ENCODE results near the gene RENBP. TPM values are rescaled to one million over a fixed set of nuclear protein-coding genes. Genes with fewer than 3 reads are reported as not detected.
A peak's percentile ranks its signal among the peaks of the same experiment; 100 is the strongest.

Gene RENBP
- polyA plus RNA-seq, 4 donors = 5.1 to 114 (median 21.9) TPM

- peak overlapping the region; percentile 95 to 100 (median 99) for H3K27ac ChIP-seq (ENCODE audit: low read depth in 1 of 3, low read length in 2 of 3)
- 13 to 42% (median 16%) methylated on average over 4 of the region's 4 CpGs for WGBS, 3 donors
- peaks cover 0 to 23% (median 3%) of the 10 kb centered on the region in 3 donors for H3K36me3 ChIP-seq (ENCODE audit: control insufficient read depth in 3 of 3, insufficient read depth in 2 of 3, low read depth in 1 of 3, low read length in 3 of 3)
- no peak for FAIRE-seq
- peaks cover 0 to 33% (median 0%) of the 10 kb centered on the region in 3 donors for H3K4me1 ChIP-seq (ENCODE audit: control insufficient read depth in 3 of 3, insufficient read depth in 2 of 3, low read depth in 1 of 3, low read length in 2 of 3)
- peak in 1 of 2 donors; percentile 43 for DNase-seq
- H3K4me3 ChIP-seq (ENCODE audit: low read depth in 1 of 3, low read length in 3 of 3) = peak overlapping the region; percentile 52 to 71 (median 52)
- no peaks in the 10 kb centered on the region for H3K9me3 ChIP-seq (ENCODE audit: control insufficient read depth in 2 of 2, insufficient read depth in 1 of 2, low read depth in 1 of 2, low read length in 1 of 2)
- H3K27me3 ChIP-seq (ENCODE audit: control insufficient read depth in 3 of 3, insufficient read depth in 3 of 3, low read length in 3 of 3) = no peaks in the 10 kb centered on the region
Measured at GRCh38 chrX:153926552-153926857, 17.9 kb downstream of the RENBP start.

GRCh38 chrX:153925739-153926551, 18.5 kb downstream of the RENBP start, which contains the start of gene ARHGAP4:
ARHGAP4 (minus strand) TSS chrX:153926264; CDS start chrX:153926202, 62 bp downstream.
- no peak for FAIRE-seq

GRCh38 chrX:153925387-153925738, 19.1 kb downstream of the RENBP start:
- Histone ChIP-seq H3K27ac (ENCODE audit: low read depth in 1 of 3, low read length in 2 of 3) (peak overlapping the region in 2 of 3 donors; percentile 41 to 100), H3K27me3 (ENCODE audit: control insufficient read depth in 3 of 3, insufficient read depth in 3 of 3, low read length in 3 of 3) (no peaks in the 10 kb centered on the region), H3K36me3 (ENCODE audit: control insufficient read depth in 3 of 3, insufficient read depth in 2 of 3, low read depth in 1 of 3, low read length in 3 of 3) (peaks cover 0 to 21% (median 0%) of the 10 kb centered on the region in 3 donors), H3K4me3 (ENCODE audit: low read depth in 1 of 3, low read length in 3 of 3) (peak overlapping the region in 2 of 3 donors; percentile 28 to 52), H3K9me3 (ENCODE audit: control insufficient read depth in 2 of 2, insufficient read depth in 1 of 2, low read depth in 1 of 2, low read length in 1 of 2) (no peaks in the 10 kb centered on the region), H3K4me1 (ENCODE audit: control insufficient read depth in 3 of 3, insufficient read depth in 2 of 3, low read depth in 1 of 3, low read length in 2 of 3) (peaks cover 0 to 35% (median 0%) of the 10 kb centered on the region in 3 donors)
- DNase-seq (no peak), FAIRE-seq (no peak)
- 66 to 82% (median 74%) methylated on average over 4 of the region's 4 CpGs for WGBS, 3 donors

More at GRCh38 chrX:153925739-153926551, 18.5 kb downstream of the RENBP start, which contains the start of gene ARHGAP4:
- Histone ChIP-seq H3K4me1 (ENCODE audit: control insufficient read depth in 3 of 3, insufficient read depth in 2 of 3, low read depth in 1 of 3, low read length in 2 of 3) (peaks cover 0 to 35% (median 0%) of the 10 kb centered on the region in 3 donors), H3K27ac (ENCODE audit: low read depth in 1 of 3, low read length in 2 of 3) (peak within 1 kb of the TSS; percentile 95 to 100 (median 99)), H3K27me3 (ENCODE audit: control insufficient read depth in 3 of 3, insufficient read depth in 3 of 3, low read length in 3 of 3) (no peaks in the 10 kb centered on the region), H3K36me3 (ENCODE audit: control insufficient read depth in 3 of 3, insufficient read depth in 2 of 3, low read depth in 1 of 3, low read length in 3 of 3) (peaks cover 0 to 22% (median 0%) of the 10 kb centered on the region in 3 donors), H3K4me3 (ENCODE audit: low read depth in 1 of 3, low read length in 3 of 3) (peak within 1 kb of the TSS; percentile 52 to 71 (median 52)), H3K9me3 (ENCODE audit: control insufficient read depth in 2 of 2, insufficient read depth in 1 of 2, low read depth in 1 of 2, low read length in 1 of 2) (no peaks in the 10 kb centered on the region)
- DNase-seq = peak in 1 of 2 donors; percentile 30
- 10 to 40% (median 31%) methylated on average over 24 to 58 of the region's 59 CpGs for WGBS, 3 donors

GRCh38 chrX:153924149-153924861, 20.1 kb downstream of the RENBP start:
- FAIRE-seq (no peak), DNase-seq (peak; percentile 37 to 51)
- Histone ChIP-seq H3K9me3 (ENCODE audit: control insufficient read depth in 2 of 2, insufficient read depth in 1 of 2, low read depth in 1 of 2, low read length in 1 of 2) (no peaks in the 10 kb centered on the region), H3K36me3 (ENCODE audit: control insufficient read depth in 3 of 3, insufficient read depth in 2 of 3, low read depth in 1 of 3, low read length in 3 of 3) (peaks cover 0 to 14% (median 0%) of the 10 kb centered on the region in 3 donors), H3K4me3 (ENCODE audit: low read depth in 1 of 3, low read length in 3 of 3) (no peak overlapping the region), H3K27ac (ENCODE audit: low read depth in 1 of 3, low read length in 2 of 3) (peak overlapping the region in 2 of 3 donors; percentile 28 to 100), H3K27me3 (ENCODE audit: control insufficient read depth in 3 of 3, insufficient read depth in 3 of 3, low read length in 3 of 3) (no peaks in the 10 kb centered on the region), H3K4me1 (ENCODE audit: control insufficient read depth in 3 of 3, insufficient read depth in 2 of 3, low read depth in 1 of 3, low read length in 2 of 3) (peaks cover 0 to 35% (median 0%) of the 10 kb centered on the region in 3 donors)
- WGBS, 3 donors = 15 to 39% (median 25%) methylated on average over 14 of the region's 14 CpGs

GRCh38 chrX:153922932-153923857, 21.2 kb downstream of the RENBP start:
- 50 to 59% (median 52%) methylated on average over 19 to 25 of the region's 25 CpGs for WGBS, 3 donors
- H3K9me3 ChIP-seq (ENCODE audit: control insufficient read depth in 2 of 2, insufficient read depth in 1 of 2, low read depth in 1 of 2, low read length in 1 of 2) = no peaks in the 10 kb centered on the region
- H3K27me3 ChIP-seq (ENCODE audit: control insufficient read depth in 3 of 3, insufficient read depth in 3 of 3, low read length in 3 of 3) = no peaks in the 10 kb centered on the region
- H3K27ac ChIP-seq (ENCODE audit: low read depth in 1 of 3, low read length in 2 of 3) = peak overlapping the region in 1 of 3 donors; percentile 9
- no peak for DNase-seq
- FAIRE-seq = no peak
- no peak overlapping the region for H3K4me3 ChIP-seq (ENCODE audit: low read depth in 1 of 3, low read length in 3 of 3)
- peaks cover 0 to 17% (median 0%) of the 10 kb centered on the region in 3 donors for H3K36me3 ChIP-seq (ENCODE audit: control insufficient read depth in 3 of 3, insufficient read depth in 2 of 3, low read depth in 1 of 3, low read length in 3 of 3)
- H3K4me1 ChIP-seq (ENCODE audit: control insufficient read depth in 3 of 3, insufficient read depth in 2 of 3, low read depth in 1 of 3, low read length in 2 of 3) = peaks cover 0 to 31% (median 0%) of the 10 kb centered on the region in 3 donors

GRCh38 chrX:153921511-153922446, 22.7 kb downstream of the RENBP start:
- Histone ChIP-seq H3K36me3 (ENCODE audit: control insufficient read depth in 3 of 3, insufficient read depth in 2 of 3, low read depth in 1 of 3, low read length in 3 of 3) (peaks cover 0 to 17% (median 0%) of the 10 kb centered on the region in 3 donors), H3K27ac (ENCODE audit: low read depth in 1 of 3, low read length in 2 of 3) (peak overlapping the region in 1 of 3 donors; percentile 17), H3K4me1 (ENCODE audit: control insufficient read depth in 3 of 3, insufficient read depth in 2 of 3, low read depth in 1 of 3, low read length in 2 of 3) (peaks cover 0 to 25% (median 0%) of the 10 kb centered on the region in 3 donors), H3K27me3 (ENCODE audit: control insufficient read depth in 3 of 3, insufficient read depth in 3 of 3, low read length in 3 of 3) (no peaks in the 10 kb centered on the region), H3K4me3 (ENCODE audit: low read depth in 1 of 3, low read length in 3 of 3) (no peak overlapping the region), H3K9me3 (ENCODE audit: control insufficient read depth in 2 of 2, insufficient read depth in 1 of 2, low read depth in 1 of 2, low read length in 1 of 2) (no peaks in the 10 kb centered on the region)
- 56 to 82% (median 71%) methylated on average over 13 to 40 of the region's 40 CpGs for WGBS, 3 donors
- no peak for DNase-seq
- FAIRE-seq = no peak

GRCh38 chrX:153921070-153921469, 23.4 kb downstream of the RENBP start:
- Histone ChIP-seq H3K4me1 (ENCODE audit: control insufficient read depth in 3 of 3, insufficient read depth in 2 of 3, low read depth in 1 of 3, low read length in 2 of 3) (peaks cover 0 to 19% (median 0%) of the 10 kb centered on the region in 3 donors), H3K9me3 (ENCODE audit: control insufficient read depth in 2 of 2, insufficient read depth in 1 of 2, low read depth in 1 of 2, low read length in 1 of 2) (no peaks in the 10 kb centered on the region), H3K4me3 (ENCODE audit: low read depth in 1 of 3, low read length in 3 of 3) (no peak overlapping the region), H3K27me3 (ENCODE audit: control insufficient read depth in 3 of 3, insufficient read depth in 3 of 3, low read length in 3 of 3) (no peaks in the 10 kb centered on the region), H3K27ac (ENCODE audit: low read depth in 1 of 3, low read length in 2 of 3) (peak overlapping the region in 1 of 3 donors; percentile 17), H3K36me3 (ENCODE audit: control insufficient read depth in 3 of 3, insufficient read depth in 2 of 3, low read depth in 1 of 3, low read length in 3 of 3) (peaks cover 0 to 21% (median 0%) of the 10 kb centered on the region in 3 donors)
- FAIRE-seq (no peak), DNase-seq (no peak)
- WGBS, 3 donors = 75 to 88% (median 81%) methylated on average over 7 to 16 of the region's 16 CpGs
